RPMI7951 (cell line): ENCODE data around the gene ZNF334. TPM values are rescaled to one million over a fixed set of nuclear protein-coding genes. Genes with fewer than 3 reads are reported as not detected.
A peak's percentile ranks its signal among the peaks of the same experiment; 100 is the strongest.

Experiments
- DNase-seq: peaks from one replicate; pipeline ENCODE4 v3.0.0-alpha.2; 2012; ENCODE audit warnings: low read depth
- total RNA-seq: library from RNA; depleted of rRNA; stranded (reverse); fragments of >200 nt; shearing (Covaris generic); gene quantifications from 2 replicates; pipeline ENCODE4 v1.2.3, GENCODE V29; 2014

Gene ZNF334
- total RNA-seq, 1 experiment from 2014 or later, result not detected

GRCh38 chr20:46545827-46546138, 32.4 kb upstream of the ZNF334 start:
- DNase-seq, result no peak

- DNase-seq, result peak; percentile 65
Observed at GRCh38 chr20:46545077-46545826, 31.9 kb upstream of the ZNF334 start.

- peak; percentile 35 for DNase-seq
Observed at GRCh38 chr20:46544576-46544975, 31.2 kb upstream of the ZNF334 start.

- no peak for DNase-seq
Observed at GRCh38 chr20:46543959-46544358, 30.6 kb upstream of the ZNF334 start.

GRCh38 chr20:46543033-46543432, 29.7 kb upstream of the ZNF334 start:
- DNase-seq, result no peak

GRCh38 chr20:46541229-46541935, 28.0 kb upstream of the ZNF334 start:
- DNase-seq, result no peak

GRCh38 chr20:46539113-46539512, 25.8 kb upstream of the ZNF334 start:
- DNase-seq, result no peak

- no peak for DNase-seq
Observed at GRCh38 chr20:46530640-46531039, 17.3 kb upstream of the ZNF334 start.

GRCh38 chr20:46523696-46524328, 10.5 kb upstream of the ZNF334 start:
- peak; percentile 29 for DNase-seq

- no peak for DNase-seq
Observed at GRCh38 chr20:46523108-46523507, 9.7 kb upstream of the ZNF334 start.

GRCh38 chr20:46520976-46521579, 7.7 kb upstream of the ZNF334 start:
- DNase-seq, result peak; percentile 65

GRCh38 chr20:46520540-46520939, 7.2 kb upstream of the ZNF334 start:
- DNase-seq, result no peak

- DNase-seq, result no peak
Observed at GRCh38 chr20:46519471-46520068, 6.2 kb upstream of the ZNF334 start.

GRCh38 chr20:46509523-46509922, 3.8 kb downstream of the ZNF334 start:
- DNase-seq, result no peak

GRCh38 chr20:46507760-46508407, 5.5 kb downstream of the ZNF334 start:
- DNase-seq, result no peak

GRCh38 chr20:46505506-46505905, 7.9 kb downstream of the ZNF334 start:
- no peak for DNase-seq

GRCh38 chr20:46501961-46502360, 11.4 kb downstream of the ZNF334 start:
- no peak for DNase-seq

- no peak for DNase-seq
Observed at GRCh38 chr20:46501337-46501942, 11.9 kb downstream of the ZNF334 start.

GRCh38 chr20:46494077-46494476, 19.3 kb downstream of the ZNF334 start:
- no peak for DNase-seq

- no peak for DNase-seq
Observed at GRCh38 chr20:46491354-46491753, 22.0 kb downstream of the ZNF334 start.

- peak; percentile 13 for DNase-seq
Observed at GRCh38 chr20:46488451-46488850, 24.9 kb downstream of the ZNF334 start.
